ENCODE data around the gene HECTD4. TPM values are rescaled to one million over a fixed set of nuclear protein-coding genes. Genes with fewer than 3 reads are reported as not detected.

The HECTD4 gene
- total RNA-seq, 1 experiment from 2014 or later = 30.0 TPM

- Histone ChIP-seq H3K56ac (ENCODE audit: insufficient read length, low read depth, low read length) (no peak overlapping the region), H3K4me2 (ENCODE audit: insufficient read depth, insufficient read length, low read length) (no peak overlapping the region), H2BK15ac (ENCODE audit: low read depth, low read length) (no peak overlapping the region), H4K91ac (ENCODE audit: insufficient read length, low read depth, low read length) (no peak overlapping the region), H3K79me2 (ENCODE audit: insufficient read depth, low read length) (no peaks in the 10 kb centered on the region), H4K5ac (ENCODE audit: insufficient read length, low read depth, low read length) (no peak overlapping the region), H3K9me3 (ENCODE audit: control insufficient read depth, low read depth, low read length) (no peaks in the 10 kb centered on the region), H3K18ac (ENCODE audit: insufficient read length, low read depth, low read length) (no peak overlapping the region), H3K79me1 (ENCODE audit: insufficient read depth, low read depth, low read length, poor library complexity, severe bottlenecking) (no peaks in the 10 kb centered on the region), H3K4ac (ENCODE audit: low read depth, low read length) (no peak overlapping the region), H3T11ph (ENCODE audit: low read length) (no peak overlapping the region), H3K9ac (ENCODE audit: extremely low read depth, insufficient read length, low read length) (no peak overlapping the region), H2AK5ac (ENCODE audit: insufficient read length, low read length) (no peak overlapping the region), H2AFZ (ENCODE audit: low read length) (no peak overlapping the region), H2BK120ac (ENCODE audit: low read depth, low read length, poor library complexity, severe bottlenecking) (no peak overlapping the region), H4K8ac (replicated peaks; ENCODE audit: insufficient read length, low read depth, low read length) (no peak overlapping the region), H2BK20ac (ENCODE audit: low read depth, low read length, poor library complexity, severe bottlenecking) (no peak overlapping the region), H3K14ac (ENCODE audit: insufficient read depth, low read length) (no peak overlapping the region), H3K4me1 (ENCODE audit: insufficient read depth, low read length) (no peaks in the 10 kb centered on the region), H3K27ac (ENCODE audit: insufficient read length, low read depth, low read length) (no peak overlapping the region), H2BK5ac (ENCODE audit: insufficient read length, low read length) (no peak overlapping the region), H3K27me3 (ENCODE audit: insufficient read depth, low read length) (no peaks in the 10 kb centered on the region), H4K20me1 (ENCODE audit: control insufficient read depth, insufficient read depth, insufficient read length) (no peaks in the 10 kb centered on the region), H3K23ac (ENCODE audit: insufficient read length, low read depth, low read length) (no peak overlapping the region), H2BK12ac (ENCODE audit: insufficient read length, low read depth, low read length) (no peak overlapping the region), H3K23me2 (ENCODE audit: insufficient read length, low read depth, low read length, poor library complexity, severe bottlenecking) (no peaks in the 10 kb centered on the region)
- Mint-ChIP-seq H3K27me3 (ENCODE audit: low read depth) (no peaks in the 10 kb centered on the region), H3K27ac (peak overlapping the region in 1 of 3 experiments; percentile 41; a peak in 1 of 7 replicates), H3K36me3 (ENCODE audit: insufficient read depth in 1 of 3, low read depth in 3 of 3) (peaks cover 12 to 45% (median 34%) of the 10 kb centered on the region in 3 experiments; a peak in 6 of 7 replicates), H3K9me3 (no peaks in the 10 kb centered on the region), H3K4me3 (no peak overlapping the region), H3K4me1 (no peaks in the 10 kb centered on the region)
- WGBS (ENCODE audit: extremely low coverage, insufficient read length, low lambda C conversion rate) = no CpG with 5 or more reads among the region's 4 CpGs
- no peak for TF ChIP-seq CTCF (conservative IDR thresholded peaks at IDR 0.05)
- no peak for DNase-seq
These were observed 168.2 kb downstream of the HECTD4 start for GRCh38 chr12:112214064-112214463.

Data from H9 (cell line).